ENCODE data around the gene CLEC6A.
"Not testable (repeated sequence)": the region's sequence is repeated elsewhere in the genome, so short reads cannot be mapped to it uniquely, and the experiment has no call there.

- TF ChIP-seq, protein P1, sequence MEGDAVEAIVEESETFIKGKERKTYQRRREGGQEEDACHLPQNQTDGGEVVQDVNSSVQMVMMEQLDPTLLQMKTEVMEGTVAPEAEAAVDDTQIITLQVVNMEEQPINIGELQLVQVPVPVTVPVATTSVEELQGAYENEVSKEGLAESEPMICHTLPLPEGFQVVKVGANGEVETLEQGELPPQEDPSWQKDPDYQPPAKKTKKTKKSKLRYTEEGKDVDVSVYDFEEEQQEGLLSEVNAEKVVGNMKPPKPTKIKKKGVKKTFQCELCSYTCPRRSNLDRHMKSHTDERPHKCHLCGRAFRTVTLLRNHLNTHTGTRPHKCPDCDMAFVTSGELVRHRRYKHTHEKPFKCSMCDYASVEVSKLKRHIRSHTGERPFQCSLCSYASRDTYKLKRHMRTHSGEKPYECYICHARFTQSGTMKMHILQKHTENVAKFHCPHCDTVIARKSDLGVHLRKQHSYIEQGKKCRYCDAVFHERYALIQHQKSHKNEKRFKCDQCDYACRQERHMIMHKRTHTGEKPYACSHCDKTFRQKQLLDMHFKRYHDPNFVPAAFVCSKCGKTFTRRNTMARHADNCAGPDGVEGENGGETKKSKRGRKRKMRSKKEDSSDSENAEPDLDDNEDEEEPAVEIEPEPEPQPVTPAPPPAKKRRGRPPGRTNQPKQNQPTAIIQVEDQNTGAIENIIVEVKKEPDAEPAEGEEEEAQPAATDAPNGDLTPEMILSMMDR (conservative IDR thresholded peaks at IDR 0.05): not testable (repeated sequence)
- TF ChIP-seq EZH2 (IDR thresholded peaks at IDR 0.05; ENCODE audit: low read depth): not testable (repeated sequence)
These were observed 11.1 kb upstream of the CLEC6A start for GRCh38 chr12:8444536-8445278.

Data from PC-9 (cell line).